ENCODE data around the gene CACNB1.
"Not testable (repeated sequence)": the region's sequence is repeated elsewhere in the genome, so short reads cannot be mapped to it uniquely, and the experiment has no call there.

CACNB1 gene

GRCh38 chr17:39151150-39151942 lies 46.1 kb downstream of the CACNB1 start, which contains the start of gene PLXDC1:
Gene PLXDC1, minus strand, starts transcription at chr17:39151637. Its CDS starts 200 bp downstream, at chr17:39151437.
- no peak for DNase-seq (ENCODE audit: low read depth)

- no peak for DNase-seq (ENCODE audit: low read depth)
Measured at GRCh38 chr17:39150795-39151149, 46.7 kb downstream of the CACNB1 start.

- DNase-seq (ENCODE audit: low read depth): no peak
Measured at GRCh38 chr17:39150104-39150634, 47.3 kb downstream of the CACNB1 start.

- DNase-seq (ENCODE audit: low read depth): no peak
Measured at GRCh38 chr17:39147221-39148185, 50.0 kb downstream of the CACNB1 start.

GRCh38 chr17:39146273-39146672 lies 51.2 kb downstream of the CACNB1 start:
- DNase-seq (ENCODE audit: low read depth): no peak

GRCh38 chr17:39145143-39145542 lies 52.3 kb downstream of the CACNB1 start:
- no peak for DNase-seq (ENCODE audit: low read depth)

- no peak for DNase-seq (ENCODE audit: low read depth)
Measured at GRCh38 chr17:39144416-39144840, 53.0 kb downstream of the CACNB1 start.

GRCh38 chr17:39143552-39144093 lies 53.8 kb downstream of the CACNB1 start:
- no peak for DNase-seq (ENCODE audit: low read depth)

GRCh38 chr17:39141915-39142664 lies 55.4 kb downstream of the CACNB1 start:
- DNase-seq (ENCODE audit: low read depth): no peak

GRCh38 chr17:39141294-39141693 lies 56.2 kb downstream of the CACNB1 start:
- no peak for DNase-seq (ENCODE audit: low read depth)

GRCh38 chr17:39139561-39139960 lies 57.9 kb downstream of the CACNB1 start:
- DNase-seq (ENCODE audit: low read depth): no peak

GRCh38 chr17:39139161-39139511 lies 58.3 kb downstream of the CACNB1 start:
- no peak for DNase-seq (ENCODE audit: low read depth)

GRCh38 chr17:39138431-39139160 lies 58.9 kb downstream of the CACNB1 start:
- DNase-seq (ENCODE audit: low read depth): no peak

GRCh38 chr17:39134878-39135277 lies 62.6 kb downstream of the CACNB1 start:
- DNase-seq (ENCODE audit: low read depth): no peak

- no peak for DNase-seq (ENCODE audit: low read depth)
Measured at GRCh38 chr17:39132192-39132610, 65.3 kb downstream of the CACNB1 start.

GRCh38 chr17:39131616-39132015 lies 65.9 kb downstream of the CACNB1 start:
- no peak for DNase-seq (ENCODE audit: low read depth)

- no peak for DNase-seq (ENCODE audit: low read depth)
Measured at GRCh38 chr17:39130205-39130604, 67.3 kb downstream of the CACNB1 start.

GRCh38 chr17:39129544-39129943 lies 67.9 kb downstream of the CACNB1 start:
- DNase-seq (ENCODE audit: low read depth): not testable (repeated sequence)

GRCh38 chr17:39126436-39126835 lies 71.0 kb downstream of the CACNB1 start:
- no peak for DNase-seq (ENCODE audit: low read depth)

- DNase-seq (ENCODE audit: low read depth): no peak
Measured at GRCh38 chr17:39125143-39125875, 72.2 kb downstream of the CACNB1 start.
